ENCODE measurements around the gene LACTBL1.

LACTBL1 gene

GRCh38 chr1:22941257-22941656 is 31.4 kb downstream of the LACTBL1 start:
- Histone ChIP-seq H3K27ac (no peak overlapping the region), H3K36me3 (ENCODE audit: insufficient read depth, low read length) (no peaks in the 10 kb centered on the region), H3K9me3 (ENCODE audit: low read depth, low read length) (no peaks in the 10 kb centered on the region), H3K9ac (ENCODE audit: insufficient read length) (no peak overlapping the region), H3K4me3 (no peak overlapping the region)
- no peak for DNase-seq (ENCODE audit: low read depth, low spot score)
- TF ChIP-seq FOXP2 (optimal IDR thresholded peaks at IDR 0.05; ENCODE audit: control extremely low read depth, extremely low read length, insufficient read depth) (no peak), POLR2AphosphoS5 (IDR thresholded peaks at IDR 0.05; ENCODE audit: borderline replicate concordance, low read depth, low read length) (no peak), EZH2 (IDR thresholded peaks at IDR 0.05) (no peak)

GRCh38 chr1:22936681-22937080 is 36.0 kb downstream of the LACTBL1 start:
- Histone ChIP-seq H3K27ac (no peak overlapping the region), H3K9me3 (ENCODE audit: low read depth, low read length) (no peaks in the 10 kb centered on the region), H3K36me3 (ENCODE audit: insufficient read depth, low read length) (no peaks in the 10 kb centered on the region), H3K9ac (ENCODE audit: insufficient read length) (no peak overlapping the region), H3K4me3 (no peak overlapping the region)
- TF ChIP-seq EZH2 (IDR thresholded peaks at IDR 0.05) (no peak), FOXP2 (optimal IDR thresholded peaks at IDR 0.05; ENCODE audit: control extremely low read depth, extremely low read length, insufficient read depth) (no peak), POLR2AphosphoS5 (IDR thresholded peaks at IDR 0.05; ENCODE audit: borderline replicate concordance, low read depth, low read length) (no peak)
- no peak for DNase-seq (ENCODE audit: low read depth, low spot score)

- DNase-seq (ENCODE audit: low read depth, low spot score), result no peak
Measured at GRCh38 chr1:22935433-22935832, 37.2 kb downstream of the LACTBL1 start.

GRCh38 chr1:22932803-22933470 is 39.7 kb downstream of the LACTBL1 start:
- Histone ChIP-seq H3K9ac (ENCODE audit: insufficient read length) (no peak overlapping the region), H3K9me3 (ENCODE audit: low read depth, low read length) (no peaks in the 10 kb centered on the region), H3K4me3 (no peak overlapping the region), H3K27ac (no peak overlapping the region), H3K36me3 (ENCODE audit: insufficient read depth, low read length) (no peaks in the 10 kb centered on the region)
- no peak for DNase-seq (ENCODE audit: low read depth, low spot score)
- no peak for TF ChIP-seq FOXP2 (optimal IDR thresholded peaks at IDR 0.05; ENCODE audit: control extremely low read depth, extremely low read length, insufficient read depth)
- no peak for TF ChIP-seq POLR2AphosphoS5 (IDR thresholded peaks at IDR 0.05; ENCODE audit: borderline replicate concordance, low read depth, low read length)
- no peak for TF ChIP-seq EZH2 (IDR thresholded peaks at IDR 0.05)

More at GRCh38 chr1:22935433-22935832, 37.2 kb downstream of the LACTBL1 start:
- TF ChIP-seq EZH2 (IDR thresholded peaks at IDR 0.05) (no peak), POLR2AphosphoS5 (IDR thresholded peaks at IDR 0.05; ENCODE audit: borderline replicate concordance, low read depth, low read length) (no peak), FOXP2 (optimal IDR thresholded peaks at IDR 0.05; ENCODE audit: control extremely low read depth, extremely low read length, insufficient read depth) (no peak)
- Histone ChIP-seq H3K36me3 (ENCODE audit: insufficient read depth, low read length) (no peaks in the 10 kb centered on the region), H3K9me3 (ENCODE audit: low read depth, low read length) (no peaks in the 10 kb centered on the region), H3K27ac (no peak overlapping the region), H3K4me3 (no peak overlapping the region), H3K9ac (ENCODE audit: insufficient read length) (no peak overlapping the region)

GRCh38 chr1:22930240-22930912 is 42.3 kb downstream of the LACTBL1 start:
- no peaks in the 10 kb centered on the region for H3K9me3 ChIP-seq (ENCODE audit: low read depth, low read length)
- H3K9ac ChIP-seq (ENCODE audit: insufficient read length), result no peak overlapping the region
- TF ChIP-seq POLR2AphosphoS5 (IDR thresholded peaks at IDR 0.05; ENCODE audit: borderline replicate concordance, low read depth, low read length) (no peak), EZH2 (IDR thresholded peaks at IDR 0.05) (no peak), FOXP2 (optimal IDR thresholded peaks at IDR 0.05; ENCODE audit: control extremely low read depth, extremely low read length, insufficient read depth) (no peak)
- H3K36me3 ChIP-seq (ENCODE audit: insufficient read depth, low read length), result no peaks in the 10 kb centered on the region
- H3K27ac ChIP-seq, result no peak overlapping the region
- DNase-seq (ENCODE audit: low read depth, low spot score), result no peak
- no peak overlapping the region for H3K4me3 ChIP-seq

- Histone ChIP-seq H3K27ac (no peak overlapping the region), H3K4me3 (no peak overlapping the region), H3K9ac (ENCODE audit: insufficient read length) (no peak overlapping the region), H3K9me3 (ENCODE audit: low read depth, low read length) (no peaks in the 10 kb centered on the region), H3K36me3 (ENCODE audit: insufficient read depth, low read length) (no peaks in the 10 kb centered on the region)
- DNase-seq (ENCODE audit: low read depth, low spot score), result no peak
- no peak for TF ChIP-seq POLR2AphosphoS5 (IDR thresholded peaks at IDR 0.05; ENCODE audit: borderline replicate concordance, low read depth, low read length)
- TF ChIP-seq FOXP2 (optimal IDR thresholded peaks at IDR 0.05; ENCODE audit: control extremely low read depth, extremely low read length, insufficient read depth), result no peak
- TF ChIP-seq EZH2 (IDR thresholded peaks at IDR 0.05), result no peak
Measured at GRCh38 chr1:22925111-22925510, 47.6 kb downstream of the LACTBL1 start.

GRCh38 chr1:22922640-22923039 is 50.0 kb downstream of the LACTBL1 start:
- no peak for DNase-seq (ENCODE audit: low read depth, low spot score)
- H3K9ac ChIP-seq (ENCODE audit: insufficient read length), result no peak overlapping the region
- H3K27ac ChIP-seq, result no peak overlapping the region
- no peak overlapping the region for H3K4me3 ChIP-seq
- TF ChIP-seq EZH2 (IDR thresholded peaks at IDR 0.05) (no peak), POLR2AphosphoS5 (IDR thresholded peaks at IDR 0.05; ENCODE audit: borderline replicate concordance, low read depth, low read length) (no peak), FOXP2 (optimal IDR thresholded peaks at IDR 0.05; ENCODE audit: control extremely low read depth, extremely low read length, insufficient read depth) (no peak)
- H3K36me3 ChIP-seq (ENCODE audit: insufficient read depth, low read length), result no peaks in the 10 kb centered on the region
- H3K9me3 ChIP-seq (ENCODE audit: low read depth, low read length), result no peaks in the 10 kb centered on the region

- no peak for DNase-seq (ENCODE audit: low read depth, low spot score)
- Histone ChIP-seq H3K4me3 (no peak overlapping the region), H3K27ac (no peak overlapping the region), H3K36me3 (ENCODE audit: insufficient read depth, low read length) (no peaks in the 10 kb centered on the region), H3K9ac (ENCODE audit: insufficient read length) (no peak overlapping the region), H3K9me3 (ENCODE audit: low read depth, low read length) (no peaks in the 10 kb centered on the region)
- no peak for TF ChIP-seq FOXP2 (optimal IDR thresholded peaks at IDR 0.05; ENCODE audit: control extremely low read depth, extremely low read length, insufficient read depth)
- no peak for TF ChIP-seq POLR2AphosphoS5 (IDR thresholded peaks at IDR 0.05; ENCODE audit: borderline replicate concordance, low read depth, low read length)
- TF ChIP-seq EZH2 (IDR thresholded peaks at IDR 0.05), result no peak
Measured at GRCh38 chr1:22921452-22922126, 51.1 kb downstream of the LACTBL1 start.
